PFSK-1 (cell line): ENCODE results near the gene RAB27B.

Experiments
- FOXP2 ChIP-seq: optimal IDR thresholded peaks from 2 replicates; pipeline ENCODE3; 2011; ENCODE audit warnings: borderline replicate concordance, control low read depth, inconsistent platforms; ENCODE audit not compliant: insufficient read depth; ENCODE audit errors: extremely low read length, extremely low read depth
- POLR2AphosphoS5 ChIP-seq: IDR thresholded peaks from 2 replicates; pipeline ENCODE4 v1.6.1; 2012; ENCODE audit warnings: low read depth, mild to moderate bottlenecking, control low read depth, low read length, moderate library complexity
- SIN3A ChIP-seq: IDR thresholded peaks from 2 replicates; pipeline ENCODE4 v1.6.1; 2012; ENCODE audit warnings: mild to moderate bottlenecking, low read length, moderate library complexity, borderline replicate concordance; ENCODE audit not compliant: insufficient read depth
- TAF1 ChIP-seq: IDR thresholded peaks from 2 replicates; pipeline ENCODE4 v1.6.1; 2012; ENCODE audit warnings: low read length, control low read depth, borderline replicate concordance; ENCODE audit not compliant: insufficient read depth
- TF ChIP-seq, protein P1 (sequence below), 2 experiments: IDR thresholded peaks; 2 replicates each; pipeline versions ENCODE4 v1.6.1 to v1.8.0; 2011 to 2012; ENCODE audit warnings: low read depth in 2 of 2, low read length in 2 of 2, control low read depth in 1 of 2, inconsistent platforms in 1 of 2, mild to moderate bottlenecking in 1 of 2, moderate library complexity in 1 of 2; ENCODE audit not compliant: insufficient read depth in 1 of 2

Gene RAB27B

DNA sequence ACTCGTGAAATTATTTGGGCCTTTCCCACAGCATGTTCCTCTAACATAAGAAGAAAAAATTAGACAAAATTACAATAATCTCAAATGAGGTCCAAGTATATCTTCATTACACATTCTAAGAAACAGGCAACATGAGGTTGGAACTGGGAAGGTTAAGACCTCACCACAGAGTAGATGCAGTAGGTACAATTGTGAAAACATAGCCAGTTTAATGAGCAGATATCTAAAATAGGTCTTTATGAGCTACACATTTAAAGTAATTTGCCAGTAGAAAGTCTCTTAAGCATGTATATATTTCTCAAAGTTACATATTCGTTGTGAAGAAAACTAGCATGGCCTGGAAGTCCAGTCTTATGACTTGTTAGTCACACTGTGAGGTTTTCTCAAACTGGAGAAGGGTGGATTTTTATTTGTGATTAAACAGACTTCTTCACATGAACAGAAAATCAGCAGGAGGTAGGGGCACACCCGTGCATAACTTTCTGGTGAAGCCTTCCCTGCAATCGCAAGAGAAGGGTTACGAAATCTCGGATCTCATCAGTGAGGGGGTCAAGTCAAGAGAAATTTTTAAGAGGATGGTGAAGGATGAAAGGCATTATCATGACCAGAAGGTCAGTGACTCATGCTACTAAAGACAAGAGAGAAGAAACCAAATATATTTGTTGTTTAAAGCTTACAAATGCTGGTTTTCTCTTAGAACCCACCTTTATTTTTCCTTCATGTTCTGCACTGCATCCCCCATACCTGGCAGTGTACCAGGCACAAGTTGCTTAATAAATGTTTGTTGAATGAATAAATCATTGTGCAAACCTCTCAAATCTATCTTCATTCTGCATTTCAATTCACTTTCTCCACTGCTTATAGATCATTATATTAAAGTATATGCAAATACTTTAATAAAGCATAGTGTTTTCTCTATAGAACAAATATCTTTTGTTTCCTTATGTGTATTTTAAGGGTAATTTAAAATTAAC lies 5.1 kb upstream of the RAB27B start:
- no peak for TF ChIP-seq FOXP2
- TF ChIP-seq TAF1: no peak

DNA sequence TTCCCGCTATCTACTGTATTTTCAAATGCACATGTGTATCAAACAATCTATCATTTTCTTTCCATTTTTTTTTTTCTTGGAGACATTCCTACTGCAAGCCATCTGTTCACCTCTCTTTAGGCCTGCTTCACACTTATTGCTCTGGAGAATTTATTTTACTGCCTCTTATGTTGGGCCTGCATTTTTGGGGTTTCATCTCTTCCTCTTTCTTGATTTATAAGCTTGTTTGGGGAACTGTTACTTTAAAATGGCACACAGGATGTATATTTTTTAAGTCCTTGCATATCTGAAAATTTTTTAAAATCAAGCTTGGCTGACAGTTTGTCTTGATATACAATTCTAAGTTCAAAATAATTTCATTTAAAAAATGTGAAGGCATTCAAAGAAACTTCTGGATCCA lies 3.5 kb upstream of the RAB27B start:
- TF ChIP-seq SIN3A: no peak
- no peak for TF ChIP-seq FOXP2
- no peak for TF ChIP-seq POLR2AphosphoS5
- TF ChIP-seq TAF1: no peak
- TF ChIP-seq, protein P1, sequence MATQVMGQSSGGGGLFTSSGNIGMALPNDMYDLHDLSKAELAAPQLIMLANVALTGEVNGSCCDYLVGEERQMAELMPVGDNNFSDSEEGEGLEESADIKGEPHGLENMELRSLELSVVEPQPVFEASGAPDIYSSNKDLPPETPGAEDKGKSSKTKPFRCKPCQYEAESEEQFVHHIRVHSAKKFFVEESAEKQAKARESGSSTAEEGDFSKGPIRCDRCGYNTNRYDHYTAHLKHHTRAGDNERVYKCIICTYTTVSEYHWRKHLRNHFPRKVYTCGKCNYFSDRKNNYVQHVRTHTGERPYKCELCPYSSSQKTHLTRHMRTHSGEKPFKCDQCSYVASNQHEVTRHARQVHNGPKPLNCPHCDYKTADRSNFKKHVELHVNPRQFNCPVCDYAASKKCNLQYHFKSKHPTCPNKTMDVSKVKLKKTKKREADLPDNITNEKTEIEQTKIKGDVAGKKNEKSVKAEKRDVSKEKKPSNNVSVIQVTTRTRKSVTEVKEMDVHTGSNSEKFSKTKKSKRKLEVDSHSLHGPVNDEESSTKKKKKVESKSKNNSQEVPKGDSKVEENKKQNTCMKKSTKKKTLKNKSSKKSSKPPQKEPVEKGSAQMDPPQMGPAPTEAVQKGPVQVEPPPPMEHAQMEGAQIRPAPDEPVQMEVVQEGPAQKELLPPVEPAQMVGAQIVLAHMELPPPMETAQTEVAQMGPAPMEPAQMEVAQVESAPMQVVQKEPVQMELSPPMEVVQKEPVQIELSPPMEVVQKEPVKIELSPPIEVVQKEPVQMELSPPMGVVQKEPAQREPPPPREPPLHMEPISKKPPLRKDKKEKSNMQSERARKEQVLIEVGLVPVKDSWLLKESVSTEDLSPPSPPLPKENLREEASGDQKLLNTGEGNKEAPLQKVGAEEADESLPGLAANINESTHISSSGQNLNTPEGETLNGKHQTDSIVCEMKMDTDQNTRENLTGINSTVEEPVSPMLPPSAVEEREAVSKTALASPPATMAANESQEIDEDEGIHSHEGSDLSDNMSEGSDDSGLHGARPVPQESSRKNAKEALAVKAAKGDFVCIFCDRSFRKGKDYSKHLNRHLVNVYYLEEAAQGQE (IDR thresholded peaks at IDR 0.05; ENCODE audit: insufficient read depth in 1 of 2, low read depth in 2 of 2, low read length in 2 of 2): no peak

DNA sequence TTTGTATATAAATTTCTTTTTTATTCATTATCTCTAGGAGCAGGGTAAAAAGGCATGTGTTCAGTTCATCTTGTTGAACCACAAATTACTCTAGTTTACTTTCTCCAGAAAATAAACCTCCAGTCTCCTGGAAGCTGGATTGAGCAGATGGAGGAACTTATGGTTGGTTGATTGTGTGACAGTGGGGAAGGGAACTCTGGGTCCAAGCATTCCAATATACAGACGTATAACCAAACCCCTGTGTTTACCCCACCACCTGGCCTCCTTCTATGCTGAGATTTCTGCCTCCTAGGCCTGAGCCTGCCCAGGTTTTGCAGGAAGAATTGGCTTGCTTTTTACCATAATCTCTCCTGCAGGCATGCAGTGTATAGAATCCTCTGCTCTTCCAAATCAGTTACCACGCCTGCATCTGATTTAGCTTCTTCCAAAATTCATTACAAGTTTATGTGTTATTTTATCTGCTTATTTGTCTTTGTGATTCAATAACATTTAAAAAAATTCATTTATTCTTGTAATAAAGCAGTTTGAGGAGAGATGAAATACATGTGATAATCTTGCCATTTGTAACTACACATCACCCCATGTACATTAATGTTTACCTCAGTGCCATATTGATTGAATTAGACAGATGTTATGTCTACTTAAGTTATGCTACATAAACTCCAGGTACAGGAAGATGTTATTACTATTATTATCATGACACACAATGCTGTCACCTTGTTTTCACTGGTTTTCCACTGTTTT lies 2.5 kb upstream of the RAB27B start:
- no peak for TF ChIP-seq FOXP2
- TF ChIP-seq TAF1: no peak

DNA sequence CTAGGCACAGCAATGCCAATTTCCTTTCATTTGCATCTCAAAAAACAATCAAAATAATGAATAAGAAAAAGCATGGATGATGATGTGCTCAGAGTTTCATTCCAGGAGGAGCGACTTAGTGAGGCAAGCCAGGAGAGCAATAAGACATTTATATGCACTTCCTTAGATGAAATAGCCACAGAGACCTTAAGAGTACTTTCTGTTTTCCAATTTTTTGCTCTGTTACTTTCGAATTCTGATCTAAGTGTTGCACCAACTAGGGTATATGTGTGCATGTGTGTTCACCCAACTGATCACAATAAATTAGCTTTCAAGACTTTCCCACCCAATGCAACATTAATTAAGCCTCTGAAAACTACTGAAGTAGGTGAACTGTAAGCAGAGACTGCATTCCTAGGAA lies 709 bp downstream of the RAB27B start:
- TF ChIP-seq SIN3A (no peak), POLR2AphosphoS5 (no peak), TAF1 (no peak), FOXP2 (no peak)
- TF ChIP-seq, protein P1 (IDR thresholded peaks at IDR 0.05; ENCODE audit: insufficient read depth in 1 of 2, low read depth in 2 of 2, low read length in 2 of 2): no peak

DNA sequence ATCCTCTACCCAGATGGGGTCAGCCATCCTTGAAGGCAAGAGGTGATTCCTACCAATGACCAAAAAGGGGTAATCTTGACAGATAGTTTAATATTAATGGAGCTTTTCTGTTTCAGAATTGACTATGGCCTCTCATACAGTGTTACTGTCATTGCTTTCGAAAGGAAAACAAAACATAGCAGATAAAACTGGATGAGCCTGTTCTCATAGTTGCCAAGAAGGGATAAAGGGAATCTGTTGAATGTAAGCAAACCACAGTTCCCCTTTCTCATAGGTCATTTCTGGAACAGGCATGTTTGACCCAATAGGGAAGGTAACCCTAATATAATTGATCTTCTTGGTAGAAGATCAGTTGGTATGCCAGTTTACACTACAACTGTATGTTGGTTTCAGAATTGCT lies 1.6 kb downstream of the RAB27B start:
- TF ChIP-seq TAF1 (no peak), SIN3A (no peak), POLR2AphosphoS5 (no peak), FOXP2 (no peak)
- TF ChIP-seq, protein P1 (IDR thresholded peaks at IDR 0.05; ENCODE audit: insufficient read depth in 1 of 2, low read depth in 2 of 2, low read length in 2 of 2): no peak

DNA sequence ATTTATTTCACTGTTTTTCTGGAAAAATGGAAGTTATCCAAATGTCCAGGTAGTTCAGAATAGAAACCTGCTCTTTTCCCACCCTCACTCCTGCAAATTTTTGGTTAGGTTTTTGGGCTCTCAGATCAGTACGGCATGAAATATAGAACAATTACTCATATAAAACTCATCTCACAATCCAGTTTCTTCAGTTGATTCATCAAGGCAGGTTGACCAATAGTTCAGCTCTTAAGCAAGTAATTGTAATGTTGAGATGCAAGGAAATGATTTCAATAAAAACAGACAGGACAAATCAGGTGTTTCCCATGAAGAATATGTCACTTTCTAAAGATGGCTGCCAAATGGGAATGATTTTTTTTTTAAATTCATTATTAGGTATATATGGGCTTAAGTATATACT lies 2.0 kb downstream of the RAB27B start:
- TF ChIP-seq, protein P1 (IDR thresholded peaks at IDR 0.05; ENCODE audit: insufficient read depth in 1 of 2, low read depth in 2 of 2, low read length in 2 of 2): no peak
- TF ChIP-seq FOXP2 (no peak), SIN3A (no peak), TAF1 (no peak), POLR2AphosphoS5 (no peak)
